ENCODE data around the gene CST7.

CST7 gene

DNA sequence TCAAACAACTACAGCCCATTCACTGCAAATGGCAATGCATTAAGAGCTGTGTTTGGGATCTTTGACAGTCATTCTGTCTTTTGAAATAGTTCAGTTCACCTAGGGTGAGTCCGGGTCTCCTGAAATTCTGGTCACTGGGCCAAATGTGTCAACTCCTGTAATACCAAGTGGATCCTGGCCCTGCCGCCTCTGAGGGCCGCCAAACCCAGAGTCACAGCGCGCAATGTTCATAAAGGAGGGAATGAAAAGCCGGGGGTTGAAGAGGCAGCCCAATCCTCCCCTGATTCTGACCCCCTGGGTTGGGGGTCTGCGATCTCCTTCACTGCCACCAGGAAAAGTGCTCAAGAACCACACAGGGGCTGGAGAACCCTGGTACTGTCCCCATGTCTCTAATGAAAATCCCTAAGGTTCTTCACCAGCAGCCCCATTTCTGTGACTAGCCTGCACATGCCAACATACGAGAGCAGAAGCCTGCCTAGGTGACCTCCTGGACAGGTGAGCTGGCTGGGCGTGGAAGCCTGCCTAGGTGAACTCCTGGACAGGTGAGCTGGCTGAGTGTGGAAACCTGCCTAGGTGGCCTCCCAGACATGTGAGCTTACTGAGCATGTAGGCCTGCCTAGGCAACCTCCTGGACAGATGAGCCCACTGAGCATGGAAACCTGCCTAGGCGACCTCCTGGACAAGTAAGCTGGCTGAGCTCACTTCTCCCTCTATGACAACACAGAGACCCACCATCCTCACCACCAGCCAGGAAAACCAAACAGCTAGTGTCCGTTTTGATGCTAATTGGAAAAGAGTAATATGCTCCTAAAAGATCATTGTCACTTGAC, 59.5 kb downstream of the CST7 start:
- TF ChIP-seq, protein P1, sequence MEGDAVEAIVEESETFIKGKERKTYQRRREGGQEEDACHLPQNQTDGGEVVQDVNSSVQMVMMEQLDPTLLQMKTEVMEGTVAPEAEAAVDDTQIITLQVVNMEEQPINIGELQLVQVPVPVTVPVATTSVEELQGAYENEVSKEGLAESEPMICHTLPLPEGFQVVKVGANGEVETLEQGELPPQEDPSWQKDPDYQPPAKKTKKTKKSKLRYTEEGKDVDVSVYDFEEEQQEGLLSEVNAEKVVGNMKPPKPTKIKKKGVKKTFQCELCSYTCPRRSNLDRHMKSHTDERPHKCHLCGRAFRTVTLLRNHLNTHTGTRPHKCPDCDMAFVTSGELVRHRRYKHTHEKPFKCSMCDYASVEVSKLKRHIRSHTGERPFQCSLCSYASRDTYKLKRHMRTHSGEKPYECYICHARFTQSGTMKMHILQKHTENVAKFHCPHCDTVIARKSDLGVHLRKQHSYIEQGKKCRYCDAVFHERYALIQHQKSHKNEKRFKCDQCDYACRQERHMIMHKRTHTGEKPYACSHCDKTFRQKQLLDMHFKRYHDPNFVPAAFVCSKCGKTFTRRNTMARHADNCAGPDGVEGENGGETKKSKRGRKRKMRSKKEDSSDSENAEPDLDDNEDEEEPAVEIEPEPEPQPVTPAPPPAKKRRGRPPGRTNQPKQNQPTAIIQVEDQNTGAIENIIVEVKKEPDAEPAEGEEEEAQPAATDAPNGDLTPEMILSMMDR (conservative IDR thresholded peaks at IDR 0.05; ENCODE audit: low read depth, low read length), result no peak
- H3K4me3 ChIP-seq (IDR thresholded peaks at IDR 0.05; ENCODE audit: insufficient read depth, low read depth, low read length), result no peak overlapping the region
- H3K36me3 ChIP-seq (ENCODE audit: insufficient read depth), result no peaks in the 10 kb centered on the region
- no peaks in the 10 kb centered on the region for H3K27me3 ChIP-seq (ENCODE audit: insufficient read depth, low read depth)
- H3K4me2 ChIP-seq, result no peak overlapping the region
- no peaks in the 10 kb centered on the region for H4K20me1 ChIP-seq (ENCODE audit: insufficient read depth)
- H3K9ac ChIP-seq, result no peak overlapping the region
- H3K79me2 ChIP-seq (ENCODE audit: insufficient read depth, low read depth), result no peaks in the 10 kb centered on the region
- no peaks in the 10 kb centered on the region for H3K4me1 ChIP-seq (ENCODE audit: low read depth, poor library complexity, severe bottlenecking)
- H3K27ac ChIP-seq, result no peak overlapping the region
- no peak overlapping the region for H2AFZ ChIP-seq (ENCODE audit: low read depth)
